Measurements from ENCODE around the gene TSPAN1.
"Not testable (repeated sequence)": the region's sequence is repeated elsewhere in the genome, so short reads cannot be mapped to it uniquely, and the experiment has no call there.

Gene TSPAN1

GRCh38 chr1:46215504-46215903, 40.6 kb downstream of the TSPAN1 start:
- no peaks in the 10 kb centered on the region for H3K36me3 ChIP-seq (ENCODE audit: control insufficient read depth in 2 of 2, insufficient read depth in 2 of 2, low read length in 2 of 2)
- no peak overlapping the region for H3K9ac ChIP-seq (ENCODE audit: low read depth in 1 of 2, low read length in 2 of 2)
- no peaks in the 10 kb centered on the region for H3K27me3 ChIP-seq (ENCODE audit: control insufficient read depth in 2 of 2, insufficient read depth in 2 of 2, low read length in 2 of 2)
- H3K9me3 ChIP-seq (ENCODE audit: control insufficient read depth in 2 of 2, low read length in 2 of 2), result no peaks in the 10 kb centered on the region
- H3K4me3 ChIP-seq (ENCODE audit: low read length in 2 of 2), result no peak overlapping the region
- H3K4me1 ChIP-seq (ENCODE audit: control insufficient read depth in 2 of 2, insufficient read depth in 2 of 2, low read length in 2 of 2), result no peaks in the 10 kb centered on the region
- no peak overlapping the region for H3K27ac ChIP-seq (ENCODE audit: low read depth in 2 of 2, low read length in 2 of 2)

GRCh38 chr1:46218443-46218842, 43.6 kb downstream of the TSPAN1 start:
- no peak overlapping the region for H3K27ac ChIP-seq (ENCODE audit: low read depth in 2 of 2, low read length in 2 of 2)
- no peaks in the 10 kb centered on the region for H3K36me3 ChIP-seq (ENCODE audit: control insufficient read depth in 2 of 2, insufficient read depth in 2 of 2, low read length in 2 of 2)
- H3K4me1 ChIP-seq (ENCODE audit: control insufficient read depth in 2 of 2, insufficient read depth in 2 of 2, low read length in 2 of 2), result no peaks in the 10 kb centered on the region
- H3K9ac ChIP-seq (ENCODE audit: low read depth in 1 of 2, low read length in 2 of 2), result no peak overlapping the region
- no peaks in the 10 kb centered on the region for H3K9me3 ChIP-seq (ENCODE audit: control insufficient read depth in 2 of 2, low read length in 2 of 2)
- H3K4me3 ChIP-seq (ENCODE audit: low read length in 2 of 2), result no peak overlapping the region
- no peaks in the 10 kb centered on the region for H3K27me3 ChIP-seq (ENCODE audit: control insufficient read depth in 2 of 2, insufficient read depth in 2 of 2, low read length in 2 of 2)

- H3K36me3 ChIP-seq (ENCODE audit: control insufficient read depth in 2 of 2, insufficient read depth in 2 of 2, low read length in 2 of 2), result no peaks in the 10 kb centered on the region
- no peaks in the 10 kb centered on the region for H3K27me3 ChIP-seq (ENCODE audit: control insufficient read depth in 2 of 2, insufficient read depth in 2 of 2, low read length in 2 of 2)
- no peak overlapping the region for H3K27ac ChIP-seq (ENCODE audit: low read depth in 2 of 2, low read length in 2 of 2)
- H3K4me3 ChIP-seq (ENCODE audit: low read length in 2 of 2), result no peak overlapping the region
- H3K4me1 ChIP-seq (ENCODE audit: control insufficient read depth in 2 of 2, insufficient read depth in 2 of 2, low read length in 2 of 2), result no peaks in the 10 kb centered on the region
- no peaks in the 10 kb centered on the region for H3K9me3 ChIP-seq (ENCODE audit: control insufficient read depth in 2 of 2, low read length in 2 of 2)
- no peak overlapping the region for H3K9ac ChIP-seq (ENCODE audit: low read depth in 1 of 2, low read length in 2 of 2)
Observed at GRCh38 chr1:46219551-46220520, 44.9 kb downstream of the TSPAN1 start.

GRCh38 chr1:46220808-46221207, 45.9 kb downstream of the TSPAN1 start:
- Histone ChIP-seq H3K9ac (ENCODE audit: low read depth in 1 of 2, low read length in 2 of 2) (no peak overlapping the region), H3K27ac (ENCODE audit: low read depth in 2 of 2, low read length in 2 of 2) (no peak overlapping the region), H3K36me3 (ENCODE audit: control insufficient read depth in 2 of 2, insufficient read depth in 2 of 2, low read length in 2 of 2) (no peaks in the 10 kb centered on the region), H3K27me3 (ENCODE audit: control insufficient read depth in 2 of 2, insufficient read depth in 2 of 2, low read length in 2 of 2) (no peaks in the 10 kb centered on the region), H3K9me3 (ENCODE audit: control insufficient read depth in 2 of 2, low read length in 2 of 2) (no peaks in the 10 kb centered on the region), H3K4me1 (ENCODE audit: control insufficient read depth in 2 of 2, insufficient read depth in 2 of 2, low read length in 2 of 2) (no peaks in the 10 kb centered on the region), H3K4me3 (ENCODE audit: low read length in 2 of 2) (no peak overlapping the region)

GRCh38 chr1:46221749-46222148, 46.9 kb downstream of the TSPAN1 start:
- Histone ChIP-seq H3K9me3 (ENCODE audit: control insufficient read depth in 2 of 2, low read length in 2 of 2) (no peaks in the 10 kb centered on the region), H3K4me3 (ENCODE audit: low read length in 2 of 2) (no peak overlapping the region), H3K27ac (ENCODE audit: low read depth in 2 of 2, low read length in 2 of 2) (no peak overlapping the region), H3K4me1 (ENCODE audit: control insufficient read depth in 2 of 2, insufficient read depth in 2 of 2, low read length in 2 of 2) (no peaks in the 10 kb centered on the region), H3K36me3 (ENCODE audit: control insufficient read depth in 2 of 2, insufficient read depth in 2 of 2, low read length in 2 of 2) (no peaks in the 10 kb centered on the region), H3K9ac (ENCODE audit: low read depth in 1 of 2, low read length in 2 of 2) (no peak overlapping the region), H3K27me3 (ENCODE audit: control insufficient read depth in 2 of 2, insufficient read depth in 2 of 2, low read length in 2 of 2) (no peaks in the 10 kb centered on the region)

GRCh38 chr1:46223055-46223454, 48.2 kb downstream of the TSPAN1 start:
- not testable (repeated sequence) for H3K4me3 ChIP-seq (ENCODE audit: low read length in 2 of 2); H3K9ac ChIP-seq (ENCODE audit: low read depth in 1 of 2, low read length in 2 of 2); H3K27me3 ChIP-seq (ENCODE audit: control insufficient read depth in 2 of 2, insufficient read depth in 2 of 2, low read length in 2 of 2); H3K36me3 ChIP-seq (ENCODE audit: control insufficient read depth in 2 of 2, insufficient read depth in 2 of 2, low read length in 2 of 2); H3K27ac ChIP-seq (ENCODE audit: low read depth in 2 of 2, low read length in 2 of 2); H3K9me3 ChIP-seq (ENCODE audit: control insufficient read depth in 2 of 2, low read length in 2 of 2); H3K4me1 ChIP-seq (ENCODE audit: control insufficient read depth in 2 of 2, insufficient read depth in 2 of 2, low read length in 2 of 2)

- no peaks in the 10 kb centered on the region for H3K4me1 ChIP-seq (ENCODE audit: control insufficient read depth in 2 of 2, insufficient read depth in 2 of 2, low read length in 2 of 2)
- no peak overlapping the region for H3K4me3 ChIP-seq (ENCODE audit: low read length in 2 of 2)
- H3K9ac ChIP-seq (ENCODE audit: low read depth in 1 of 2, low read length in 2 of 2), result no peak overlapping the region
- H3K36me3 ChIP-seq (ENCODE audit: control insufficient read depth in 2 of 2, insufficient read depth in 2 of 2, low read length in 2 of 2), result no peaks in the 10 kb centered on the region
- no peaks in the 10 kb centered on the region for H3K27me3 ChIP-seq (ENCODE audit: control insufficient read depth in 2 of 2, insufficient read depth in 2 of 2, low read length in 2 of 2)
- H3K27ac ChIP-seq (ENCODE audit: low read depth in 2 of 2, low read length in 2 of 2), result no peak overlapping the region
- no peaks in the 10 kb centered on the region for H3K9me3 ChIP-seq (ENCODE audit: control insufficient read depth in 2 of 2, low read length in 2 of 2)
Observed at GRCh38 chr1:46223472-46223943, 48.6 kb downstream of the TSPAN1 start.

GRCh38 chr1:46224966-46225365, 50.1 kb downstream of the TSPAN1 start:
- Histone ChIP-seq H3K4me1 (ENCODE audit: control insufficient read depth in 2 of 2, insufficient read depth in 2 of 2, low read length in 2 of 2) (no peaks in the 10 kb centered on the region), H3K9me3 (ENCODE audit: control insufficient read depth in 2 of 2, low read length in 2 of 2) (no peaks in the 10 kb centered on the region), H3K9ac (ENCODE audit: low read depth in 1 of 2, low read length in 2 of 2) (no peak overlapping the region), H3K36me3 (ENCODE audit: control insufficient read depth in 2 of 2, insufficient read depth in 2 of 2, low read length in 2 of 2) (no peaks in the 10 kb centered on the region), H3K4me3 (ENCODE audit: low read length in 2 of 2) (no peak overlapping the region), H3K27ac (ENCODE audit: low read depth in 2 of 2, low read length in 2 of 2) (no peak overlapping the region), H3K27me3 (ENCODE audit: control insufficient read depth in 2 of 2, insufficient read depth in 2 of 2, low read length in 2 of 2) (no peaks in the 10 kb centered on the region)

- H3K9me3 ChIP-seq (ENCODE audit: control insufficient read depth in 2 of 2, low read length in 2 of 2); H3K9ac ChIP-seq (ENCODE audit: low read depth in 1 of 2, low read length in 2 of 2); H3K4me3 ChIP-seq (ENCODE audit: low read length in 2 of 2); H3K27ac ChIP-seq (ENCODE audit: low read depth in 2 of 2, low read length in 2 of 2); H3K4me1 ChIP-seq (ENCODE audit: control insufficient read depth in 2 of 2, insufficient read depth in 2 of 2, low read length in 2 of 2); H3K27me3 ChIP-seq (ENCODE audit: control insufficient read depth in 2 of 2, insufficient read depth in 2 of 2, low read length in 2 of 2); H3K36me3 ChIP-seq (ENCODE audit: control insufficient read depth in 2 of 2, insufficient read depth in 2 of 2, low read length in 2 of 2): not testable (repeated sequence)
Observed at GRCh38 chr1:46231231-46231630, 56.3 kb downstream of the TSPAN1 start.

Data from mucosa of rectum (tissue), 2 donors.